Adrenal gland (tissue), 5 donors: ENCODE results near the gene EFL1.

Experiments
- POLR2A ChIP-seq, 2 donors: fragments of 450-650 bp; IDR thresholded peaks; one replicate each; pipeline ENCODE4 v1.6.1; 2017; ENCODE audit warnings: antibody characterized with exemption in 2 of 2, mild to moderate bottlenecking in 2 of 2, moderate library complexity in 1 of 2
- TF ChIP-seq, protein P1 (sequence below), 6 experiments: fragments of 450-650 bp in 4 of 6; fragments of 200-600 bp in 2 of 6; sonication (generic) in 1 of 6; IDR thresholded peaks; 1 replicate in 5 of 6; 2 replicates in 1 of 6; pipeline versions ENCODE4 v1.5.1 to v1.8.0; 2016 to 2021; ENCODE audit warnings: antibody characterized with exemption in 6 of 6, mild to moderate bottlenecking in 2 of 6, moderate library complexity in 1 of 6
- donor health status: DM: no; HTN: no; CAD: no.

DNA sequence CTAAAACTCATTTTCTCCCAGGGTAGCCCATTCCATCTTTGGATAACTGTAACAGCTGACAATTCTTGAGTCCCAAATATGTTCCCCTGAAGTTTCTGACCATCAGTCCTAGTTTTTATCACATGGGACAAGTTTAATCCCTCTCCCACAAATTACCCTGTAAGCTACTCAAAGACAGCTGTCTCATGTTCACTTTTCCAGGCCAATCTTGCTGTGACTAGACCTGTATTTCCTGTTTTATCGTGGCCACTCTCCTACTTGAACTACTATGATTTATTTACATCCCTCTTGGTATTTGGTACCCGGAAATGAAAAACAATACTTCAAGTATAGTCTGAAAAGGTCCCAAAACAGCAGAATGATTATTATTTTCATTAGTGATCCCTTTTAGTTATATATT is 121.6 kb downstream of the EFL1 start:
- TF ChIP-seq, protein P1, sequence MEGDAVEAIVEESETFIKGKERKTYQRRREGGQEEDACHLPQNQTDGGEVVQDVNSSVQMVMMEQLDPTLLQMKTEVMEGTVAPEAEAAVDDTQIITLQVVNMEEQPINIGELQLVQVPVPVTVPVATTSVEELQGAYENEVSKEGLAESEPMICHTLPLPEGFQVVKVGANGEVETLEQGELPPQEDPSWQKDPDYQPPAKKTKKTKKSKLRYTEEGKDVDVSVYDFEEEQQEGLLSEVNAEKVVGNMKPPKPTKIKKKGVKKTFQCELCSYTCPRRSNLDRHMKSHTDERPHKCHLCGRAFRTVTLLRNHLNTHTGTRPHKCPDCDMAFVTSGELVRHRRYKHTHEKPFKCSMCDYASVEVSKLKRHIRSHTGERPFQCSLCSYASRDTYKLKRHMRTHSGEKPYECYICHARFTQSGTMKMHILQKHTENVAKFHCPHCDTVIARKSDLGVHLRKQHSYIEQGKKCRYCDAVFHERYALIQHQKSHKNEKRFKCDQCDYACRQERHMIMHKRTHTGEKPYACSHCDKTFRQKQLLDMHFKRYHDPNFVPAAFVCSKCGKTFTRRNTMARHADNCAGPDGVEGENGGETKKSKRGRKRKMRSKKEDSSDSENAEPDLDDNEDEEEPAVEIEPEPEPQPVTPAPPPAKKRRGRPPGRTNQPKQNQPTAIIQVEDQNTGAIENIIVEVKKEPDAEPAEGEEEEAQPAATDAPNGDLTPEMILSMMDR (IDR thresholded peaks at IDR 0.05) = no peak
- TF ChIP-seq POLR2A (IDR thresholded peaks at IDR 0.05) = no peak
